Measurements from ENCODE around the gene LBP.
"Not testable (repeated sequence)": the region's sequence is repeated elsewhere in the genome, so short reads cannot be mapped to it uniquely, and the experiment has no call there.

The LBP gene

DNA sequence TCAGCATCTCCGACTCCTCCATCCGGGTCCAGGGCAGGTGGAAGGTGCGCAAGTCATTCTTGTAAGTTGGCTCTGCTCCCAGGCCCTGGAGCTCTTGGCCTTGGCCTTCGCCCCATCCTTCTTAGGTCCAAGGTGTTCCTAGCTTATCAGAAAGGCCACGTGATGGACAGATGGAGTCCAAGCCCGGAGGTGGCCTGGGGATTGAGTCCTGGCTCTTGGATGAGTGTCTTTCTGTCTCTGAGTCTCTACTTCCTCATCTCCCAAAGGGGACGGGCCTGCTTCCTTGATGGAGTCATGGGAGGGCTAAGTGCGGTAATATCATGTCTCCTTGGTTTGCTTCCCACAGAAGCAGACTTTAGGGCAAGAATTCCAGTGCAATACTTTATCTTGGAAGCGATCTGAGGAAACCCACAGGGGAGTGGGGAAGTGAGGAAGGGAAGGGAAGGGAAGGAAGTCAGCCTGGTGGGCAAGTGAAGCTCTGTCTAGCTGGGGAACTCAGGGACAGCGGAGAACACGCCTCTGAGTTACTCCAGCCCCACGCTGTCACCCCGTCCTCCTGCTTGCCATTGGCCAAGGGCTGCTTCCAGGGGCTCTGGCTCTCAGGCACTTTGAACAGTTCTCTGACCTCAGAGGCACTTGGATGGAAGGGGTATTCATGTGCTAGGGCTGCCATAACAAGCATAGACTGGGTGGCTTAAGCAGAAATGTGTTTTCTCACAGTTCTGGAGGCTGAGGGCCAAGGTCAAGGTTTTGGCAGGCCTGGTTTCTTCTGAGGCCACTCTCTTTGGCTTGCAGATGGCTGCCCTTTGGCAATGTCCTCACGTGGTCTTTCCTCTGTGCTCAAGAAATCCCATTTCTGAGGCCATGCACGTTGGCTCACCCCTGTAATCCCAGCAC, 4.8 kb downstream of the LBP start:
- DNase-seq, result no peak

DNA sequence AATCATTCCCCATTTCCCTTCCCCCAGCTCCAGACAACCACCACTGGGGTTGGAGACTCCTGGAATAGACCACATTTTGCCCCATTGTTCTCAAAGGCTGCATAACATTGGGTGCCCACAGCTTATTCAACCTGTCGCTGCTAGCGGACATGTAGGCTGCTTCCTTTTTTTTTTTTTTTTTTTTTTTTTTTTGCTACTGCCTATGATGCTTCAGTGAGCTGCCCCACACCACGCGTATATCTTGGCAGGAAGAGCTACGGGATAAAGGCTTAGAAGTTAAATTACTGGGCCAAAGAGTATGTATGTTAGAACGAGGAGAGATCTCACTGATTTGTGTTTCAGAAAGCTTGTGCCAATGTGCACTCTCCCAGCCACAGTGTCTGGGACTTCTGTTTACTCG, 7.0 kb downstream of the LBP start:
- DNase-seq, result no peak

DNA sequence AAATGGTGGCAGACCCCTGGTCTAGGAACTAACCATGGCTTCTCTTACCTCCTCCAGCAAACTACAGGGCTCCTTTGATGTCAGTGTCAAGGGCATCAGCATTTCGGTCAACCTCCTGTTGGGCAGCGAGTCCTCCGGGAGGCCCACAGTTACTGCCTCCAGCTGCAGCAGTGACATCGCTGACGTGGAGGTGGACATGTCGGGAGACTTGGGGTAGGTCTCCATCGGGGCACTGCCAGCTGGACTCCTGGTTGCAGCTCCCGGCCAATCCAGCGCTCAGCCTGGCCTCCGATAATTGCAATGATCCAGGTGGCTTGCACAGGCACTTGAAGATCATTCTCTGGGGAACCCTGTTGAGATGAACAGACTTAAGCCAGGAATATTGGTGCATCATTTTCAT, 7.9 kb downstream of the LBP start:
- DNase-seq, result no peak

DNA sequence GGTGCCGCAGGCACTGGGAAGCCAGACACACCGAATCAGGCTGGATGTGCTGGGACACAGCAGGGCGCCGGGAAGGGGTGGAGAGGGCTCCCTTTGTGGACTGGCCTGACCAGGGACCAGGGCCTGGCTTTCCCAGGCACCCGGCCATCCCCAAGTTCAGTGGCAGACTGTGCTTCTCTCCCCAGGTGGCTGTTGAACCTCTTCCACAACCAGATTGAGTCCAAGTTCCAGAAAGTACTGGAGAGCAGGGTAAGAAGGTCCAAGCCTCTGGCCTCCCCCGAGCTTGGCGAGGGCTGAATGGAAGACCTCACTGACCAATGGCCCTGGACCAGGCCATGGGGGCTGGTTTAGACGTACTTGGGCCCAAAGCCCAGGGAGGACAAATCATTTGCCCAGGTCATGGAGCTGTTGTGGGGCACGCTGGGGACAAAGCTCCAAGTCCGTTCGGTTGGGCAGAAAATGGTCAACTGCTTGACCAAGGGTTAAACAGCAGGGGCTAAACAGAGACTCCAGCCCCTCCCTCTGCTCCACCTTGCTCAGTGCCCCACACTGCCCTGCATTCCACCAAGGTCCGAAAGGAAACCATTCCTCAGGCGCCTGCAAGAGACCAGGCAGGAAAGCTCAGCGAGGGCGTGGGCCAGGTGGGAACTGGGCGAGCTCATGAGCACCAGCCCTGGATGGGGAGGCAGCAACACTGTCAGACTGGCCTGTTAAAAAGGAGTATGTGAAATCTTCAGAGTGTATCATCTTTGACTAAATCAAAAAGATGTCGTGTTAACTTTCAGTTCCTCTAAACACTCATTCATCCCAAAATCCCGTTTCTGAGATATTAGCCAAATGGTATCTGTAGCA, 9.1 kb downstream of the LBP start:
- no peak for DNase-seq

DNA sequence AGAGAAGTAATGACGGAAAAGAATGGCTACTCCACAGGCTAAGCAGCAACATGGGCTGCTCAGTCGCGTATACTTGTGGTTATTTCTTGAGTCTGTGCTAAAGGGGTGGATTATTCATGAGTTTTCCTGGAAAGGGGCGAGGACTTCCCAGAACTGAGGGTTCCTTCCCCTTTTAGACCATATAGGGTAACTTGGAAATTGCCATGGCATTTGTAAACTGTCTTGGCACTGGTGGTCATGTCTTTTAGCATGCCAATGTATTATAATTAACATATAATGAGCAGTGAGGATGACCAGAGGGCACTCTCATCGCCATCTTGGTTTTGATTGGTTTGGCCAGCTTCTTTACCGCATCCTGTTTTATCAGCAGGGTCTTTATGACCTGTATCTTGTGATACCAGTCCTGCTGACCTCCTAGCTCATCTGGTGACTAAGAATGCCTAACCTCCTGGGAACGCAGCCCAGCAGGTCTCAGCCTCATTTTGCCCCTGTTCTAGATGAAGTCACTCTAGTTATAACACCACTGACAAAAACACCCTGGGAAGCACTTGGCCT, 11.4 kb downstream of the LBP start:
- DNase-seq, result no peak

DNA sequence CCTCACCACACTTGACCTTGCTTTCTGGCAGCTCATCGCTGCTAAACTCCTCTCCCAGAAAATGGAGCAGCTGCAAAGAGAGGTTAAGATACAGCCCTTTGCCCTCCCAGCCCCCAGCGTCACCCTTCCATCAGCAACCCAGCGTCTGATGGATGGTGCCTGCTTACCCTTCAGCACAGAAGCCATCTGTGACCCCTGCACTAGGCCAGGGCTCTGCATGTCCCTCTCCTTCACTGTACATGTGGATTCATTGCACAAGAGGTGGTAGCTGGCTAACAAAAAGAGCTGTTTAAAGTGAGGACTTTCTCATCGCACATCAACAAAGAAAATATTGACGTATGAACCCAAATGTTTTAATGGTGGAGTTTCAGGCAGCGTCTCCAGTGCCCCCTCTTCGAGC, 12.3 kb downstream of the LBP start:
- DNase-seq, result no peak

DNA sequence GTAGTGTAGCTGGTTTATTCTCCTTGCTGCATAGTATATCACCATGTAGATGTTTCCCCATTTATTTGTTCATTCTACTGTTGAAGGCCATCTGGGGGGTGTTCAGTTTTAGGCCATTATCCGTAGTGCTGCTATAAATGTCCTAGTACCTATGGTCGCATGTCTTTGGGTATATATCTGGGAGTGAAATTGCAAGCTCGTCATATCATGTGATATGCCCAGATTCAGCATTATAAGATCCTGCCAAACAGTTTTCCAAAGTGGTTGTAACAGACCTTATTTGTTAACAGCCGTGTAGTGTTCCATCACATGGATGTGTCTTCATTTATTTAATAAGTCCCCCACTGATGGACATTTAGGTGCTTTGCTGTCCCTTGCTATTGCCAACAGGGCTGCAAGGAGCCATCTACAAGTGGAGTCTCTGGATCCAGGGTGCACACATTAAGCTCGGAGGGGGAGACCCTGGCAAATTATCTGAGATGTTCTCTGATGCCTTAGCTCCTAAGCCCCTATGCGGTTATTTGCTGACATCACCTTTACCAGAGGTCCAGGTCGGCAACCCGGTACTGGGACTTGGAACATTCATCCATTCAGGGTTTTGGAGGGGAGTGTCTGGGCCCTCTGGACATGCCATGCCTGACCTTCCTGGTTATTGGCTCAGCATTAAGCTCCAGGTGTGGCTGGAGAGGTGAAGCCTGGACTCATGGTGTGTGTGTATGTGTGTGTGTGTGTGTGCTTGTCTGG, 16.9 kb downstream of the LBP start:
- no peak for DNase-seq

DNA sequence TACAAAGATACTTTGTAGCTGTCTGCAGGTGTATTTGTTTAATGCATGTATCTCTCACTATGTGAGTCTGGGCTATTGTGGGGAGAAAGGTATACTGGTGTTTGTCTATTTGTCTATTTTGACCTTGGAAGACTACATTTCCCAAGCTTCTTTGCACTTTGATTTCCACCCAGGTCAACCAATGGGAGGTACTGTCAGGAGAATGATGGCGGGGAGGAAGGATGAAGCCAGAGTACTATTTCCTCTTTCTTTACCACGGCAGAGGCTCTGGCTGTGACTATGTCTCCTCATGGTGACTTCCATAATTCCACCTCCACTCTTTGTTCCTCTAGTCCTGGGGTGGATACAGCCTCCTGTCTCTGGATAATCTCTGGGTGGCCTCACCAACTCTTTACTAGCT, 23.1 kb downstream of the LBP start:
- no peak for DNase-seq

DNA sequence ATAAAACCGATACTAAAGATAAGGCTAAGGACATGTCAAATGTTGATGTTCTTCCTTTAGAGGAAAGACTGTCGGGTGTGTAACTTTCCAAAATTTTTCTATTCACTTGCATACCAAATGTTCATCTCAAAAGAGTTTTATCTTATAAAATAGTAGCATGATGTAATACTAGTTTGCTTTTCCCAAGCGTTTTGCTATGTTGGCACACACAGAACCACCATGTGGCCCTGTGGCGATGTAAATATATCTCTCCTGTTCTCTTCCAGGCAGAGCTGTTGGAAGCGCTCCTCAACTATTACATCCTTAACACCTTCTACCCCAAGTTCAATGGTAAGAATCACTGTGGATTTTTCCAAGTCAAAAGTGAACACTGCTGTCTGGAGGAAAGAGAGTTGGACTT, 26.5 kb downstream of the LBP start:
- no peak for DNase-seq

DNA sequence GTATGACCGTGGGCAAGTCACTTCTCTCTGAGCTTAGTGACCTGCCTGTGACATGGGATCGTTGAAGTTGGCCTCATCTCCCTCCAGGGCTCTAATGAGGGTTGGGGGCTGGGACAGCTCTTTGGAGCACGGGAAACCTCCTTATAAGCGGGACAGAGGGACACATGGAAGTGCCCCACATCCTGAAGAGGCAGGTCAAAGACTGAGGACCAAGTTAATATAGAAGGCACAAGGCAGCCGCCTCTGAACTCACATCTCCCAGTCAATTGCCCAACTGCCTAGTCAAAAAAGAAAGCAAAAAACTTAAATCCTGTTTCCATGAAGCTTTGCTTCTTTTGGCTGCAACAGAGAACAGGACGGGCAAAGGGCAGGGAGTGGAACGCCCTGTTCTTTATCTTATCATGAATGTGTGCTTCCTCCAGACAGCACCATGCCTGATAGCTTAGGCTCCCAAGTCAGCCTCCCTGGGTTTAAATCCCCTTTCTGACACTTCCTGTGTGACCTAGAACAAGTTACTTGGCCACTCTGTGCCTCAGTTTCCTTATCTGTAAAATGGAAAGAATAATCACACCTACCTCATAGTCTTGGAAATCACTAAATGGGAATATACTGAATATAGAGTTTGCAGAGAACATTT, 27.1 kb downstream of the LBP start:
- no peak for DNase-seq

DNA sequence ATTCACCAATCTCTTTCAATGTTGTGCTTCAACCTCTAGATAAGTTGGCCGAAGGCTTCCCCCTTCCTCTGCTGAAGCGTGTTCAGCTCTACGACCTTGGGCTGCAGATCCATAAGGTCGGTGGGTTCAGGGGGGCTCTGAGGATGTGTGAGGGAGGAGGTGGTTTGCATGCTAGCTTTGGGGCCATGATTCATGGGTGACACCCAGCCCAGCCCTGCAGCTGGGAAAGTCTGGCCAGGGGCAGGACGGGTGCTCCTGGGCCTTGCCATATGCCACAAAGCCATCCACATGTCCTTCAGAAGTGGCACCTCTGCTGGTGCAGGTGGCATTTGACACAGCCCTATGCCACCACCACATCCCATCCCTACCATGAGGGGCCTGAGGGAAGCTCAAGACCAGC, 27.6 kb downstream of the LBP start:
- no peak for DNase-seq

DNA sequence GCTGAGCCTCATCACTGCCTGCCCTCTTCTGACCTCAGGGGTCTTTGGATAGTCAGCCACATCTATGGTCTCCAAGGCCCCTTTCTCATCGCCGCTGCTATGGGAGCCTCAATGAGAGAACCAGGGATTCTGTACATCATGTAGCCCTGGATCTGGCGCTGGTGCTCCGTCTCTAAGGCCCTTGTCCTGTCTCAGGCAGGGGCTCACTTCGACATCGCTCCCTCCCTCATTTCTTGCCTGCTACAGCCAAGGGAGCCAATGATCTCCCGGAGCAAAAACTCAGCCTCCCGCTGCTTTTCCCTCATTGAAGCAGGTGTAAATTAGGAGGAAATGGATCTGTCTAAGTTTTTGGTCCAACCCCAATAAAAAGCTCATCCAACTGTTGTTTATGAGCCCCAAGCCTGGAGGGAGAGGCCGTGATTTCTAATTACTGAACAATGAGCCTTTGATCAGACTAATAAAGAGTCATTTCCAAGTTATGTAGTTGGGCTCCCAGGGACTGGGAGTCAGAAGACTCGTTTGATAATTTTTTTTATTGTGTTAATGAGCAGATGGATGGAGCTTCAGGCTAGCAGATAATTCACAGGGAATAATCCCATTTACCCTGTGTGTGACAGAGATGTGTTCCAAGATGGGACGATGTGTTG, 30.9 kb downstream of the LBP start:
- no peak for DNase-seq

DNA sequence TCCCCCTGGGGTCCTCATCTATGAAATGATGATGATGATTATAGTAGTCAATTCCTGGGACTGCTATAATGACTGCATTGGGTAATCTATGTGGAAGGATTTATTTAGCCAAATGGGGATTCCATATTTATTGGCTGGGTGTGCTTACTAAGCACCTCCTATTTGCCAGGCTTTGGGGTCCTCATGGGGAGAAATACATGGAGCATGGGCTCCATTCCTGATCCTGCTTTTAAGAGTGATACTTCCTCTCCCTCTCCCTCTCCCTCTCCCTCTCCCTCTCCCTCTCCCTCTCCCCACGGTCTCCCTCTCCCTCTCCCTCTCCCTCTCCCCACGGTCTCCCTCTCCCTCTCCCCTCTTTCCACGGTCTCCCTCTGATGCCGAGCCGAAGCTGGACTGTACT, 31.6 kb downstream of the LBP start:
- DNase-seq, result not testable (repeated sequence)

DNA sequence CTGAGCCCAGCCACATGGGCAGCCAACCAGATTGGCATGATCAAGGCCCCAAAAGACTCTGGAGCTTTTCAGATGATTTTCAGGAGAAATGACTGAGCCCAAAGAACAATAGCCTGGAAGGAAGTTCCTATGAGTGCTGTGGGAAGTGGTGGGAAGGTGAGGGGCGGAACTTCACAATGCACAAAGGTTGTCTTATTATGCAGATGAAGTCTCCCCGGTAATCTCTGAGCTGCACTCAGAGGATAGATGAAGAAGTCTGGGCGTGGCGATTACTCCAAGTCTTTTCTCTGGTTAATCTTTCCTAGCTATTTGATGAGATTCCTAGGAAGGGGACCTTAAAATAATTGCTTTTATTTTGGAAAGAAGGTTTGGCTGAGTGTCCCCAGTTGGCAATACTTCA, 36.9 kb downstream of the LBP start:
- DNase-seq, result no peak

DNA sequence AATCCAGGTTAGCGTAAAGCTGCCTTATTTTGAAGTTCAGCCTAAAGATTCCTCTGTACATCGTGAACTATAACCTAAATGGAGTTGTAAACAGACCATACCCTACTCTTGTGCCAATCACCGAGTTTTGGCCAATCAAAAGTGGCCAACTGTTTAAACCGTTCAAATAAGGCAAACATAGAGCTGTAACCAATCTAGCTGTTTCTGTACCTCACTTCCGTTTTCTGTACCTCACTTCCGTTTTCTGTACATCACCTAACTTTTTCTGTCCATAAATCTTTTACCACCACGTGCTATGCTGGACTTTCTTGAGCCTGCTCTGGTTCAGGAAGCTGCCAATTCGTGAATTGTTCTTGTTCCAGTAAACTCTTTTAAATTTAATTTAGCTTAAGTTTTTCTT, 39.7 kb downstream of the LBP start:
- no peak for DNase-seq

DNA sequence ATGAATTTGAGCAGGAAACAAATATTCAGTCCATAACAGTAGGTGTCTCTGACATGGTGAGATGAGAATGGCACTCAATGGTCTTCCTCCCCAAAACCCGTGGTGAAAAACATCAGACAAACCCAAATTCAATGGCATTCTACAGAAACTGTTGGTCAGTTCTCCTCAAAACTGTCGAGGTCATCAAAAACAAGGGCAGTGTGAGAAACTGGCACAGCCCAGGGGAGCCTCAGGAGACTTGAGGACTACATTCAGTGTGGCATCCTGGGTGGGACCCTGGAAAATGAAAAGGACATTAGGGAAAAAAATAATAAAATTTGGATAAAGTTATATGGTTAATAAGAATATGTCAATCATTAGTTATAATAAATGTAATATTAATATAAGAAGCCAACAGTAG, 40.6 kb downstream of the LBP start:
- DNase-seq, result no peak

DNA sequence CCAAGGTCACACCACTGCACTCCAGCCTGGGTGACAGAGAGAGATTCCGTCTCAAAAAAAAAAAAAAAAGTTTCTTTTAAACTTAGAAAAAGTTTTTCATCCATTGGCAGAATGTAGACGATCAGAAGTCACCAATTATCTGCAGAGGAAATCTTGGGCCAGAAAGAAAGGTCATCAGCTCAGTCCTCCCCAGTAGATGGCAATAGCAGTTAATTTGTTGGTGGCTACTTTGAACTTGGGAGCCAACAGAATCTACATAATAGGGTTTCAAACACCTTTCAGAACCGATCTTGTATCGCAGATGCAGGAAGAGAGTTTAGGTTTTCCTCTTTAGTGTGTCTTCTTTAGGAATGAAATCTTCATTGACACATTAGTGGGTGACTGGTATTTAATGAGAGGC, 41.7 kb downstream of the LBP start:
- no peak for DNase-seq

DNA sequence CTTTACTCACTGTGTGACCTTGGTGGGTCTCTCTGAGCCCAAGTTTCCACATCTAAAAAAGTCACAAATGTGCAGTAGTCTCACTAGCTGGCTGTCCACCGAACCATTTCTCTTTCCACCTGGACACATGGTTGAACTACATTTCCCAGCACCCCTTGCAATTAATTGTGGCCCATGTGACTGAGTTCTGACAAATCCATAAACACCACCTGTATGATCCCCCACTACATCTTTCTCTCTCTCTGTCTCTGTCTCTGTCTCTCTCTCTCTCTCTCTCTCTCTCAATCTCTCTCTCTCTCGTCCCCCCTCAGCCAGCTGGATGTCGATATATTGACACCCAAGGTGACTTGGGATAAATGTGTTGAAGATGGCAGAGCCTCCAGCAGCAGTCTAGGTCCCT, 46.1 kb downstream of the LBP start:
- DNase-seq, result no peak

DNA sequence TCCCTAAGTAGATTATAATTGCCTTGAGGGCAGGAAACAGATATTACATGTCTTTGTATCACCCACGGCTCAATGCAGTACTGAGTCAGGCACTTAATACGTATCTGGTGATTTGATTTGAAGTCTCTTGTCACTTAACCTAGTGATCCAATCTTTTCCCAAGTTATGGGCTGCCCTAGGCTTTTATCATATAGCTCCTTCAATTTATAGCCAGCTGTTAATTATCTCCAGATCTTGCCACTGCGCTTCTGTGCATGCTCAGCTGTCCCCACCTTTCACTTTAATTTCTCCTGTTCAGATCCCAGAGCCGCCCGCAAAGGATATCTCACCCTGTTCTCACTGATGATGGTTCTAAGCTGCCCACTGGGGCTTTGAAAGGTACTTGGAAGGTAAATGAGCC, 47.0 kb downstream of the LBP start:
- DNase-seq, result no peak

DNA sequence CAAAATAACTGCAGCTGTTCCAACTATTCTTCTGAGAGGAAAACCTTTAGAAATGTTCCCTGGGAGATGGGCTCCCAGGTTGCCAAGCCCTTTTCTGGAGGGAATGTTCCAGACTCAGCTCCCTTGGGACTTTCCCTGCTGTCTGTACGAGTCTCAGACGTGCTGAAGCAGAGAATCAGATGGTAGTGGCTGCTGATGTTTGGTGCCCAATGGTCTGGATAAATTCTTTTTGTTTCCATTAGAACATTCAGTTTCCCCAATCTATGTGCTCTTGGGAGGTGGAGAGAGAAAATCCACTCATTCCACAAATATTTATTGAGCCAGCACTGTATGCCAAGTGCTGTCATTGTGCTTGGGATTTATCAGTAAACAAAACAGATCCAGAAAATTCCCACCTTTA, 48.9 kb downstream of the LBP start:
- DNase-seq, result no peak

DNA sequence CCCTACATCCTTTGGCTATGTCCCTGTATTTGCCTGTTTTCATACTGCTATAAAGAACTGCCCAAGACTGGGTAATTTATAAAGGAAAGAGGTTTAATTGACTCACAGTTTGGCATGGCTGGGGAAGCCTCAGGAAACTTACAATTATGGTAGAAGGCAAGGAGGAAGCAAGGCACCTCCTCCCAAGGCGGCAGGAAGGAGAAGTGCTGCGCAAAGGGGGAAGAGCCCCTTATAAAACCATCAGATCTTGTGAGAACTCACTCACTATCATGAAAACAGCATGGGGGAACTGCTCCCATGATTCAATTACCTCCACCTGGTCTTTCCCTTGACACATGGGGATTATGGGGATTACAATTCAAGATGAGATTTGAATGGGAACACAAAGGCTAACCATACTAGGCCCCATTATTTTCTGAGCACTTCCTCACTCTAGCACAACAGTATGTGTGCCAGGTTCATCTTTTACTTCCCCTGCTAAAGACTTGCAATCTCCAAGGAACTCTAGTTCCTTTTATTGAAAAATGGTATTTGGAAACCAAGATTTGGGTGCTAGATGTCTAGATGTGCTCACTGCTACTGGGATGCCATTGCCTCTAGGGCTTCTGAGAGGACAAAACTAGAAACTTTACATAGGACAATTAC, 49.6 kb downstream of the LBP start:
- not testable (repeated sequence) for DNase-seq

DNA sequence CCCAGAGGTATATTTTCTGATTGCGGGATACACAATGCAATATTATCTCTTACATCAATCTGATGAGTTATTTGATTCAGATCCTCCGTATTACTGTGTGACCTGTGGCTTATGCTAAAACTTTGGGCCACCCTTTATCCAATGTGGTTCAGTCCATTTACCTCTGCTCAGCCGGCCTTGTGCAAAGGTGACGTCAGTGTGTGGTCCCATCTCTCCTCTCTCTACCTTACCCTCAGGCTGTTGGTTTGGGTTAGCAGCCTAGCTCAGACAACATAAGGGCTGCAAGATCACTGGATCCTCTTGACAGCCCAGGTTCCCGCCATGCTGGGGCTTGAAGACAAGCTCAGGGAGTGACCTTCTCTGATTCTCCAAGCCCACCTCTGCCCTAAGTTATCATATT, 55.8 kb downstream of the LBP start:
- DNase-seq, result no peak

All from activated effector memory CD4-positive, alpha-beta T cell treated with Interleukin-2 at 50 U/mL for 16 hours (primary cell).